Muscle of arm (tissue), 12 donors: ENCODE results near the gene CNOT6. TPM values are rescaled to one million over a fixed set of nuclear protein-coding genes. Genes with fewer than 3 reads are reported as not detected.

Source experiments
- DNase-seq: peaks from one replicate; pipeline ENCODE4 v3.0.0-alpha.2; 2013
- polyA plus RNA-seq, 12 donors: library from polyadenylated mRNA; unstranded; fragments of 120-200 nt; gene quantifications; one replicate each; pipeline ENCODE4 v1.2.1, GENCODE V29; 2013; ENCODE audit not compliant: insufficient read length in 12 of 12

The CNOT6 gene
- polyA plus RNA-seq, 12 donors, result 22.1 to 37.2 (median 29.2) TPM; not detected in 1

- no peak for DNase-seq
Measured at GRCh38 chr5:180618487-180618828, 124.3 kb downstream of the CNOT6 start.

- peak; percentile 33 for DNase-seq
Measured at GRCh38 chr5:180618829-180619562, 124.8 kb downstream of the CNOT6 start.

GRCh38 chr5:180619563-180619915 is 125.4 kb downstream of the CNOT6 start:
- DNase-seq, result no peak

GRCh38 chr5:180620014-180620413 is 125.8 kb downstream of the CNOT6 start:
- DNase-seq, result no peak

- DNase-seq, result no peak
Measured at GRCh38 chr5:180621311-180621710, 127.1 kb downstream of the CNOT6 start.

- no peak for DNase-seq
Measured at GRCh38 chr5:180622910-180623309, 128.7 kb downstream of the CNOT6 start.

- no peak for DNase-seq
Measured at GRCh38 chr5:180623411-180623834, 129.2 kb downstream of the CNOT6 start.

- no peak for DNase-seq
Measured at GRCh38 chr5:180623844-180624243, 129.7 kb downstream of the CNOT6 start.

- DNase-seq, result no peak
Measured at GRCh38 chr5:180624587-180624986, 130.4 kb downstream of the CNOT6 start.

GRCh38 chr5:180625125-180625790 is 131.1 kb downstream of the CNOT6 start:
- no peak for DNase-seq

- no peak for DNase-seq
Measured at GRCh38 chr5:180625791-180626660, 131.8 kb downstream of the CNOT6 start.

- no peak for DNase-seq
Measured at GRCh38 chr5:180626661-180627385, 132.6 kb downstream of the CNOT6 start.

GRCh38 chr5:180627386-180628120 is 133.4 kb downstream of the CNOT6 start:
- DNase-seq, result no peak

Other genes with a start within 250 kb of the CNOT6 start
- gene MAPK9, start 202.3 kb upstream of the CNOT6 start, polyA plus RNA-seq, result 10 to 100 TPM in 11 of 12 donors, not detected in 1; 24.2 to 35.7 (median 32.2) TPM
- 10 to 100 TPM in 5 of 12 donors, 1 to 10 TPM in 6, not detected in 1; 7.3 to 12.5 (median 9.8) TPM for gene GFPT2, start 141.0 kb upstream of the CNOT6 start, polyA plus RNA-seq
- gene SCGB3A1, start 97.1 kb downstream of the CNOT6 start, polyA plus RNA-seq, result 1 to 10 TPM in 5 of 12 donors, under 1 TPM in 5, not detected in 2; 0.71 to 2.1 (median 1.0) TPM
- gene FLT4, start 155.2 kb downstream of the CNOT6 start, polyA plus RNA-seq, result 10 to 100 TPM in 3 of 12 donors, 1 to 10 TPM in 8, not detected in 1; 5.9 to 21.3 (median 7.7) TPM
- gene OR2Y1, start 245.7 kb downstream of the CNOT6 start, polyA plus RNA-seq, result not detected